GM23338 (cell line): ENCODE data around the gene ING5. TPM values are rescaled to one million over a fixed set of nuclear protein-coding genes. Genes with fewer than 3 reads are reported as not detected.

ENCODE experiments used
- ATAC-seq: fragments of 200-7000 bp; cut with Tn5 transposase; 3 replicates; pipeline ENCODE4 v1.9.1; 2020
- DNase-seq: peaks from one replicate; pipeline ENCODE4 v3.0.0-alpha.2; 2015; ENCODE audit warnings: low spot score
- H2AFZ ChIP-seq: fragments of 200-600 bp; sonication (generic); 2 replicates; pipeline ENCODE4 v1.8.0; 2016; ENCODE audit warnings: antibody characterized with exemption, mild to moderate bottlenecking, moderate library complexity
- H3F3A ChIP-seq: fragments of 200-600 bp; sonication (generic); replicated peaks from 2 replicates; pipeline ENCODE4 v1.8.0; 2017; ENCODE audit warnings: antibody characterized with exemption, mixed run types, low read depth
- H3K27ac ChIP-seq: fragments of 200-600 bp; sonication (generic); 2 replicates; pipeline ENCODE4 v1.6.1; 2016; ENCODE audit warnings: low read depth
- H3K27me3 ChIP-seq: fragments of 200-600 bp; sonication (generic); 2 replicates; pipeline ENCODE4 v1.8.0; 2016; ENCODE audit warnings: mild to moderate bottlenecking, mixed run types, moderate library complexity; ENCODE audit not compliant: insufficient read depth
- H3K36me3 ChIP-seq: fragments of 200-600 bp; sonication (generic); 2 replicates; pipeline ENCODE4 v1.8.0; 2016; ENCODE audit warnings: mild to moderate bottlenecking; ENCODE audit not compliant: insufficient read depth
- H3K4me1 ChIP-seq: fragments of 200-600 bp; sonication (generic); 2 replicates; pipeline ENCODE4 v1.8.0; 2016; ENCODE audit warnings: mild to moderate bottlenecking, moderate library complexity; ENCODE audit not compliant: insufficient read depth
- H3K4me2 ChIP-seq: fragments of 200-600 bp; sonication (generic); 2 replicates; pipeline ENCODE4 v1.7.1; 2017; ENCODE audit warnings: mixed run types
- H3K4me3 ChIP-seq: fragments of 200-600 bp; sonication (generic); 2 replicates; pipeline ENCODE4 v1.6.1; 2016; ENCODE audit warnings: mixed run types
- H3K79me2 ChIP-seq: fragments of 200-600 bp; sonication (generic); replicated peaks from 2 replicates; pipeline ENCODE4 v1.8.0; 2017; ENCODE audit warnings: mild to moderate bottlenecking; ENCODE audit not compliant: insufficient read depth
- H3K9me2 ChIP-seq: fragments of 200-600 bp; sonication (generic); 2 replicates; pipeline ENCODE4 v1.8.0; 2017; ENCODE audit not compliant: insufficient read depth
- H4K20me1 ChIP-seq: fragments of 200-600 bp; sonication (generic); replicated peaks from 2 replicates; pipeline ENCODE4 v1.8.0; 2017; ENCODE audit warnings: mild to moderate bottlenecking; ENCODE audit not compliant: insufficient read depth
- H3K27ac Mint-ChIP-seq: 2 replicates; pipeline ENCODE4 v1.8.0; 2020; ENCODE audit warnings: inconsistent platforms, mild to moderate bottlenecking, moderate library complexity, mixed read lengths
- H3K27me3 Mint-ChIP-seq: 3 replicates; pipeline ENCODE4 v1.8.0; 2022; ENCODE audit warnings: low read depth, mild to moderate bottlenecking, moderate library complexity, mixed read lengths, inconsistent platforms; ENCODE audit not compliant: insufficient read depth, poor library complexity
- H3K36me3 Mint-ChIP-seq: 3 replicates; pipeline ENCODE4 v1.8.0; 2021; ENCODE audit warnings: low read depth, mild to moderate bottlenecking, inconsistent platforms, moderate library complexity, mixed read lengths
- H3K4me1 Mint-ChIP-seq: 3 replicates; pipeline ENCODE4 v1.8.0; 2020; ENCODE audit warnings: mild to moderate bottlenecking, inconsistent platforms, mixed read lengths
- H3K4me3 Mint-ChIP-seq: 3 replicates; pipeline ENCODE4 v1.8.0; 2021; ENCODE audit warnings: moderate library complexity, mild to moderate bottlenecking, inconsistent platforms, mixed read lengths
- H3K9me3 Mint-ChIP-seq: 3 replicates; pipeline ENCODE4 v1.8.0; 2020; ENCODE audit warnings: moderate library complexity, mild to moderate bottlenecking, inconsistent platforms, mixed read lengths
- ZNF462 ChIP-seq: fragments of 250-450 bp; sonication (Bioruptor Pico); IDR thresholded peaks from 2 replicates; pipeline ENCODE4 v1.5.0; 2020; ENCODE audit warnings: mild to moderate bottlenecking, moderate library complexity
- polyA plus RNA-seq: library from polyadenylated mRNA; unstranded; fragments of >200 nt; fragmentation: Nextera tagmentation; extraction: Ambion mirVana; gene quantifications from 2 replicates; pipeline ENCODE4 v1.2.1, GENCODE V29; 2016
- total RNA-seq: library from RNA; depleted of rRNA; stranded (reverse); fragments of >200 nt; shearing (Covaris generic); gene quantifications from 2 replicates; pipeline ENCODE4 v1.2.3, GENCODE V29; 2014
- TF ChIP-seq, protein P1 (sequence below): IDR thresholded peaks from one replicate; pipeline ENCODE4 v1.6.1; 2018; ENCODE audit warnings: antibody characterized with exemption; ENCODE audit not compliant: unreplicated experiment

The ING5 gene
- total and polyA plus RNA-seq, 2 experiments from 2014 or later = 25.7 to 42.5 TPM

- peaks cover 2% of the 10 kb centered on the region for H3K27me3 Mint-ChIP-seq
- H2AFZ ChIP-seq = no peak overlapping the region
- no peak for TF ChIP-seq ZNF462 (CRISPR knock-in tag)
- TF ChIP-seq, protein P1, sequence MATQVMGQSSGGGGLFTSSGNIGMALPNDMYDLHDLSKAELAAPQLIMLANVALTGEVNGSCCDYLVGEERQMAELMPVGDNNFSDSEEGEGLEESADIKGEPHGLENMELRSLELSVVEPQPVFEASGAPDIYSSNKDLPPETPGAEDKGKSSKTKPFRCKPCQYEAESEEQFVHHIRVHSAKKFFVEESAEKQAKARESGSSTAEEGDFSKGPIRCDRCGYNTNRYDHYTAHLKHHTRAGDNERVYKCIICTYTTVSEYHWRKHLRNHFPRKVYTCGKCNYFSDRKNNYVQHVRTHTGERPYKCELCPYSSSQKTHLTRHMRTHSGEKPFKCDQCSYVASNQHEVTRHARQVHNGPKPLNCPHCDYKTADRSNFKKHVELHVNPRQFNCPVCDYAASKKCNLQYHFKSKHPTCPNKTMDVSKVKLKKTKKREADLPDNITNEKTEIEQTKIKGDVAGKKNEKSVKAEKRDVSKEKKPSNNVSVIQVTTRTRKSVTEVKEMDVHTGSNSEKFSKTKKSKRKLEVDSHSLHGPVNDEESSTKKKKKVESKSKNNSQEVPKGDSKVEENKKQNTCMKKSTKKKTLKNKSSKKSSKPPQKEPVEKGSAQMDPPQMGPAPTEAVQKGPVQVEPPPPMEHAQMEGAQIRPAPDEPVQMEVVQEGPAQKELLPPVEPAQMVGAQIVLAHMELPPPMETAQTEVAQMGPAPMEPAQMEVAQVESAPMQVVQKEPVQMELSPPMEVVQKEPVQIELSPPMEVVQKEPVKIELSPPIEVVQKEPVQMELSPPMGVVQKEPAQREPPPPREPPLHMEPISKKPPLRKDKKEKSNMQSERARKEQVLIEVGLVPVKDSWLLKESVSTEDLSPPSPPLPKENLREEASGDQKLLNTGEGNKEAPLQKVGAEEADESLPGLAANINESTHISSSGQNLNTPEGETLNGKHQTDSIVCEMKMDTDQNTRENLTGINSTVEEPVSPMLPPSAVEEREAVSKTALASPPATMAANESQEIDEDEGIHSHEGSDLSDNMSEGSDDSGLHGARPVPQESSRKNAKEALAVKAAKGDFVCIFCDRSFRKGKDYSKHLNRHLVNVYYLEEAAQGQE = no peak
Observed at GRCh38 chr2:241752689-241753276, 50.9 kb downstream of the ING5 start.

More at GRCh38 chr2:241752689-241753276, 50.9 kb downstream of the ING5 start:
- Mint-ChIP-seq H3K9me3 (no peaks in the 10 kb centered on the region; the same call in 2 of the 3 replicates), H3K4me1 (no peaks in the 10 kb centered on the region), H3K4me3 (no peak overlapping the region), H3K36me3 (peaks cover 12% of the 10 kb centered on the region), H3K27ac (no peak overlapping the region)
- Histone ChIP-seq H3K27ac (no peak overlapping the region), H4K20me1 (no peaks in the 10 kb centered on the region), H3F3A (no peaks in the 10 kb centered on the region), H3K79me2 (no peaks in the 10 kb centered on the region), H3K36me3 (no peaks in the 10 kb centered on the region), H3K4me2 (no peak overlapping the region), H3K4me3 (no peak overlapping the region), H3K27me3 (no peaks in the 10 kb centered on the region), H3K4me1 (no peaks in the 10 kb centered on the region), H3K9me2 (no peaks in the 10 kb centered on the region)
- ATAC-seq (no peak), DNase-seq (no peak)
